PFSK-1 (cell line): ENCODE data around the gene SENP1.

ENCODE experiments used
- FOXP2 ChIP-seq: optimal IDR thresholded peaks from 2 replicates; pipeline ENCODE3; 2011; ENCODE audit warnings: borderline replicate concordance, control low read depth, inconsistent platforms; ENCODE audit not compliant: insufficient read depth; ENCODE audit errors: extremely low read length, extremely low read depth
- POLR2AphosphoS5 ChIP-seq: IDR thresholded peaks from 2 replicates; pipeline ENCODE4 v1.6.1; 2012; ENCODE audit warnings: low read depth, mild to moderate bottlenecking, control low read depth, low read length, moderate library complexity
- TF ChIP-seq, protein P1 (sequence below), 2 experiments: IDR thresholded peaks; 2 replicates each; pipeline versions ENCODE4 v1.6.1 to v1.8.0; 2011 to 2012; ENCODE audit warnings: low read depth in 2 of 2, low read length in 2 of 2, control low read depth in 1 of 2, inconsistent platforms in 1 of 2, mild to moderate bottlenecking in 1 of 2, moderate library complexity in 1 of 2; ENCODE audit not compliant: insufficient read depth in 1 of 2

DNA sequence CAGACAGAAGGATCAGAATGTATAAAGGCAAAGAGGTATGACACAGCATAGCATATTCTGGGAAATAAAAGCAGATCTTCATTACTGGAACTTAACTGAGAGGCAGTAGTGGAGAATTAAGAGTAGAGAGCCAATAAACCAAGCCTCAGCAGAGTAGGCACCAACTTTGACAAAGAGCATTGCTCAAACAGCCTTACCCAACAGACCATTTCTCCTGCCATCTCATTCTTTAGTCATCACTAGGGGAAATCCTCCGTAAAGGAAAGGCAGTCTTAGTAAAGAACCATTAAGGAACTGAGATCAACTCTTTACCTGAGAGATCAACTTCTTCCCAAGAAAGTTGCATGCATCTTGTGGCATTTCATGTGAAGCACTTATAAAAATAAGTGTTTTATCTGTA, 36.6 kb downstream of the SENP1 start:
- no peak for TF ChIP-seq FOXP2
- TF ChIP-seq POLR2AphosphoS5 = no peak
- TF ChIP-seq, protein P1, sequence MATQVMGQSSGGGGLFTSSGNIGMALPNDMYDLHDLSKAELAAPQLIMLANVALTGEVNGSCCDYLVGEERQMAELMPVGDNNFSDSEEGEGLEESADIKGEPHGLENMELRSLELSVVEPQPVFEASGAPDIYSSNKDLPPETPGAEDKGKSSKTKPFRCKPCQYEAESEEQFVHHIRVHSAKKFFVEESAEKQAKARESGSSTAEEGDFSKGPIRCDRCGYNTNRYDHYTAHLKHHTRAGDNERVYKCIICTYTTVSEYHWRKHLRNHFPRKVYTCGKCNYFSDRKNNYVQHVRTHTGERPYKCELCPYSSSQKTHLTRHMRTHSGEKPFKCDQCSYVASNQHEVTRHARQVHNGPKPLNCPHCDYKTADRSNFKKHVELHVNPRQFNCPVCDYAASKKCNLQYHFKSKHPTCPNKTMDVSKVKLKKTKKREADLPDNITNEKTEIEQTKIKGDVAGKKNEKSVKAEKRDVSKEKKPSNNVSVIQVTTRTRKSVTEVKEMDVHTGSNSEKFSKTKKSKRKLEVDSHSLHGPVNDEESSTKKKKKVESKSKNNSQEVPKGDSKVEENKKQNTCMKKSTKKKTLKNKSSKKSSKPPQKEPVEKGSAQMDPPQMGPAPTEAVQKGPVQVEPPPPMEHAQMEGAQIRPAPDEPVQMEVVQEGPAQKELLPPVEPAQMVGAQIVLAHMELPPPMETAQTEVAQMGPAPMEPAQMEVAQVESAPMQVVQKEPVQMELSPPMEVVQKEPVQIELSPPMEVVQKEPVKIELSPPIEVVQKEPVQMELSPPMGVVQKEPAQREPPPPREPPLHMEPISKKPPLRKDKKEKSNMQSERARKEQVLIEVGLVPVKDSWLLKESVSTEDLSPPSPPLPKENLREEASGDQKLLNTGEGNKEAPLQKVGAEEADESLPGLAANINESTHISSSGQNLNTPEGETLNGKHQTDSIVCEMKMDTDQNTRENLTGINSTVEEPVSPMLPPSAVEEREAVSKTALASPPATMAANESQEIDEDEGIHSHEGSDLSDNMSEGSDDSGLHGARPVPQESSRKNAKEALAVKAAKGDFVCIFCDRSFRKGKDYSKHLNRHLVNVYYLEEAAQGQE (IDR thresholded peaks at IDR 0.05; ENCODE audit: insufficient read depth in 1 of 2, low read depth in 2 of 2, low read length in 2 of 2) = no peak
